Measurements from ENCODE around the gene ASB3. TPM values are rescaled to one million over a fixed set of nuclear protein-coding genes. Genes with fewer than 3 reads are reported as not detected.
"Not testable (repeated sequence)": the region's sequence is repeated elsewhere in the genome, so short reads cannot be mapped to it uniquely, and the experiment has no call there.

The ASB3 gene
- total RNA-seq, 2 donors from 2014 or later, result 9.6 to 10.8 TPM

DNA sequence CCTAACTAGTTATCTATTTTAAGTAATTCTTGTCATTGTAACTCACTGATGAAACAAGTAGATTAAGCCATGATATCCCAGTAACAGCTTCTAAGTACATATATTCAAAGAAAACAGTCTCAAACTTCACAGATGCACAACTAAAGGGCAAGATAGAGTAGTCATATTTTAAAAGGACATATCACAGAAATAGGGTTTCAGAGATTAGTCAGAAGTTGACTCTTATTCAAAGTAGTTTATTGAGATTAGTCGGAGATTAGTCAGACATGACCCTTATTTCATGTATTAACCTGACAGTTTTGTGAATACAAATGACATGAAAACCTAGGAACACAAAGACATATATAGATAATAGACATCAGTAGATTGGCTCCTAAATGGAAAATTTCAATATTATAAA, 35.0 kb downstream of the ASB3 start:
- intact Hi-C loops (cut with DNase I), result no loop called here
- ATAC-seq (no peak), DNase-seq (no peak)

DNA sequence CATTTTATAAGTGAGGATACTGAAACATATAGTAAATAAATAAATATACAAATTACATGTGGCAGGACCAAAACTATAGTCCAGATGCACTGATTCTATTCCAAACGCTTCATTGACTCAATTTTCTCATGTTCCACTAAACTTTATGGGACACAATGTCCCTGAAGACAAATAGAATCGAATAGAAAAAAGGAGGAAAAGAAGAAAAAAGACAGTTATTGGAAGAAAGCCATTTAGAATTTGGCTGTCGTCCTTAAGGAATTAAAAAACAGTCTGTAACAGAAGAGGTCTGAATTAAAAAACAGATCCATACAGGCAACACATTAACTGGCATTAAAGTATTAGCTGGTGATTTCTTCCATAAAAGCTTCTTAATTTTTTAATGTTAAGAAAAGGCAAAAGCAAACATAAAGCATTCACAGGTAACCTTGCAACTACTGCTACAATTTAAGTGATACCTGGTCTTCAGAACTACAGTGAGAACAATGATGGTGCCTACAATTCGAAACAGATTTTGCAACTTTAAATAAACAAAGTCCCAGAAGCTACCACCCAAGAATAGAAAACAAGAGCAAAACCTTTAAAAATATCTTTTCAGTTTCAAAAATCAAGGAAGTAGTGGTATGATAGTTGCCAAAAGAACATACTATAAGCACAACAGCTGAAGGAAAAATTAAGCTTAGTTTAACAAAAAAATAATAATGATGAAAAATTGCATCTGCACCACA, 36.5 kb downstream of the ASB3 start:
- ATAC-seq (no peak), DNase-seq (no peak)
- intact Hi-C loops (cut with DNase I), result no loop called here

DNA sequence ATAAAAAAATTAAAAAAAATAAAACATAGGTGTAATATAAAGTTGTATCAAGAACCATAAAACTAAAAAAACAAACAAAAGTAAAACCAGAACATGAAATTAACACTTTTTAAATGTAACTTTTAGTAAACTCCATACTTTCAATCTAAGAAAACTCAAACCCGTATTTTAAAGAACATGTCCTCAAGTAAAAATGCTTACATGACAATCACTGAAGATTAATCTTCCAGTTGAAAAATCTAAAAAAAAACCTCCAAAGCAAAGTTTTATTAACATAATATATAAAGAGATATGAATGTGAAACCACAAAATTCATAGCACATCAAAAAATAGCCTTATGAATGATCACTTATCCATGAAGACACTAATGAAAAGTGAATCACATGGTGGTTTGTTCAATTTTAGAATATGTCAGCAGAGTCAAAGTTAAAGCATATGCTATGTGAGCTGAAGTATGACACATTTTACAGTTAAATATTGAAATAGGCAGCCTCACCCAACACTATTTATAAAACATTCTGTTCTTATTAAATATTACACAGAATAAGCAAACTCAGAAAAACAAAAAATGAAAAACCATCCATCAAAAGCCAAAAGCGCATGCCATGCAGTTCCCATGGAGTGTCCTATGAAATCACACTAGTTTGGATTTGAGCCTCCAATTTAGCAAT, 42.2 kb downstream of the ASB3 start:
- intact Hi-C loops (cut with DNase I), result no loop called here
- ATAC-seq (no peak), DNase-seq (no peak)

DNA sequence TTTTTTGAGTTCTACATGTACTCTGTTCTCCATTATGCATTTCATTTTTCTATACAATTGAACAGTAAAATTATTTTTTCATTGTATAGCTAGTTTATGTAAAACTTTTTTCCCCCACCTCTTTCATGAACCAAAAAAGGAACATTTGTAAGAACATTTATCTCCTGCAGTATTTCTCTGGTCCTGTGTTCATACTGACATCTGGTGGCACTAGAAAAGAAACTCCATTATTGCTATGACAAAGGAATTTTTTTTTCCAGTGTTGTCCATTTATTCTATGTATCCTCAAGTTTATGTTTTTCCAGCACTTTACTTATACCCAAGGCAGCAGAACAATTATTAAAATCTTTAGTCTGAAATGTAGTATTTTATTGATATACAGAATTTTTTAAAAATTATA, 46.6 kb downstream of the ASB3 start:
- DNase-seq (no peak), ATAC-seq (no peak)

DNA sequence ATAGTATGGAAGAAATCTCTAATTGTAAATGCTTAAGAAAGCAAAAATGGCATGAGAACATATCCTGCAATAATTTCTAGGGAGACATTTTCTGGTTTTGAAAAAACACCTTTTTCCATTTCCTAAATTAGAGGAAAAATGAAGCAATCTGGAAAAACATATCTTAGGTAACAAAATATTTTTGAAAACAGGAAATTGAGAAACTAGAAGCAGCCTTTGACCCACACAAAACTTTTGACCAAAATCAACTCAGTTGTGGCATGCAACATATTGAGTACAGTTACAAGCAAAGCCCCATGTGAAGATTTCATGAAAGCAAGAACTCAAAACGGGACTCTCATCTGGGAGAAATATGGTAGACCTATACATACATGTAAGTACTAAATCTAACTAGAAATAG, 47.7 kb downstream of the ASB3 start:
- DNase-seq, result no peak
- intact Hi-C loops (cut with DNase I), result no loop called here
- no peak for ATAC-seq

More for the DNA sequence above, 46.6 kb downstream of the ASB3 start:
- intact Hi-C loops (cut with DNase I), result no loop called here

DNA sequence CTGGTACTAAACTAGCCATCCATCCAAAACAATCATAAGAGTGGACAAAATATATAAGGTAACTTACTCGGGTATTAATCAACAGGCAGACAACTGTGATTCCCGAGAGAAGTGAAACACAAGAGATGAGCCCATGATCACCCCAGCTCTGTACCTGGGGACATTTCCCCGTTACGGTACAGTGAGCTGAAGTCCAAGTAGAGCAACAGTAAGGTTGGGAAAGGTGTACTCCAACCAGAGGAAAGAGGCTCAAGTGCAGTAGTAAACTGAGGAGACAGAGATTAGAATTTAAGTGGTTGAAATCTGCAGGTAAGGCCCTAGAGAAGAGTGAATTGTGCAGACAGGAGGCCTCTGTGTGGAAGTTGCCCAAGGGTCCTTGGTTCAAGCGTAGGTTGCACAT, 49.7 kb downstream of the ASB3 start:
- ATAC-seq (no peak), DNase-seq (no peak)
- intact Hi-C loops (cut with DNase I), result no loop called here

DNA sequence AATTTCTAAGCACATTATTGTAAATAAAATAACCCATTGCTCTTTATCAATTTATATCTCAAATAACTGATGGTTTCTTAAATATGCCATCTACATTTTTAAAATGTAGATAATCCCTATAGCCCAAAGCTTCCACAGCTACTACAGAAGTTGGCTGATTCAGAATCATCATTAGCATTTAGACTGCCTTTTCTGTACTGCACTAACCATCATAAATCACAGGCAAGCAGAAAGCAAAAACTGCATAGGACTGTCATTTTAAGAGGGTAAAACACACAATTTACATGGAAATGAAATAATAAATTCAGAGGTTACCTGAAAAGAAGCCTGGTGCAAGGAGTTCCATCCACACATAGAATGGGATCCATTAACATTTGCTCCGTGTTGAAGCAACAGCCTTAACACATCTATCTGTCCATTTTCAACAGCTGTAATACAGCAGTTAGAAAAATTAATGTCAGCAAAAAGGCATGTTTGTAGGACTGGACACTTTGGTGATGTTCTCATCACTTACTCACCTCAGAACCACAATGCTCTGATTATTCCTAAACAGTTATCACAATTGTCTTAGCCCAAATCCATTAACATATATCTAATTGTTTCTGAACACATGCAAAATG, 57.5 kb downstream of the ASB3 start:
- no peak for DNase-seq
- intact Hi-C loops (cut with DNase I), result no loop called here
- ATAC-seq, result no peak

DNA sequence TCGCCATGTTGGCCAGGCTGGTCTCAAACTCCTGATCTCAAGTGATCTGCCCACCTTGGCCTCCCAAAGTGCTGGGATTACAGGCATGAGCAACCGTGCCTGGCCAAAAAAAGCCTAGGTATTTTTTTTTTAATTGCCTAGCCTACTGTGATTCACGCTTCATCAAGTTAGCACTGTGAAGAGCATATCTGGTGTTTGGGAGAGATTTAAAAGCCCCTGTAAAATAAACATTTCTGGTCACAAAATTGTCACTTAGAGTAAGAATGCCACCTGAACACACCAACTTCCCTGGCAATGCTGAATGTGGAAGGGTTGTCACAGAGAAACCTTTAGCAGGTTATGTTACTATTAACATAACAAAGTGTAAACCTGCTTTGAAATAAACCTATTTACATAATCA, 58.8 kb downstream of the ASB3 start:
- no peak for ATAC-seq
- no peak for DNase-seq
- intact Hi-C loops (cut with DNase I), result no loop called here

DNA sequence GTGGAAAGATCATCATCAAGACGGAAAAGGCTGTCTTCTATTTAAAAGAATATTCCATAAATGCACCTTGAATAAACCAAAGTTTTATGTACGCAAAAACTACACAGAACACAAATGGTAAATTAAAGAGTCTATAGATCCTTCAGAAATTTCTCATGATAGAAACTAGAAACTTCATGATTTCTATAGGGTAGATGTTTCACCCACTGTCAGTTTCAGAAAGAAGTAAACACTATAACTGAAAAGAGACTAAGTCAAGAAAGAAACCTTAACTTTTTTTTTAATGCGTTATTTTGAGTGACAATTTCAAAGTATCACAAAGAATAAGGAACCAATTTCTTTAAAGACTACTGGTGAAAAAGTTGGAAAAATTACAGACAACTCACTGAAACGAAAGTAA, 61.1 kb downstream of the ASB3 start:
- intact Hi-C loops (cut with DNase I), result no loop called here
- DNase-seq (no peak), ATAC-seq (no peak)

DNA sequence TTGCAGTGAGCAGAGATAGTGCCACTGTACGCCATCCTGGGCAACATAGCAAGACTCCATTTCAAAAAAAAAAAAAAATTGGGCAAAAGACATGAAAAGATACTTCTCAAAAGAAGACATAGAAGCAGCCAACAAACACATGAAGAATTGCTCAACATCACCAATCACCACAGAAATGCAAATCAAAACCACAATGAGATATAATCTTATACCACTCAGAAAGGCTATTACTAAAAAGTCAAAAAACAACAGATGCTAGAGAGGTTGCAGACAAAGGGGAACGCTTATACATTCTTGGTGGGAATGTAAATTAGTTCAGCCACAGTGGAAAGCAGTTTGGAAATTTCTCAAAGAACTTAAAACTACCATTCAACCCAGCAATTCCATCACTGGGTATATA, 62.2 kb downstream of the ASB3 start:
- DNase-seq (no peak), ATAC-seq (no peak)
- intact Hi-C loops (cut with DNase I), result no loop called here

DNA sequence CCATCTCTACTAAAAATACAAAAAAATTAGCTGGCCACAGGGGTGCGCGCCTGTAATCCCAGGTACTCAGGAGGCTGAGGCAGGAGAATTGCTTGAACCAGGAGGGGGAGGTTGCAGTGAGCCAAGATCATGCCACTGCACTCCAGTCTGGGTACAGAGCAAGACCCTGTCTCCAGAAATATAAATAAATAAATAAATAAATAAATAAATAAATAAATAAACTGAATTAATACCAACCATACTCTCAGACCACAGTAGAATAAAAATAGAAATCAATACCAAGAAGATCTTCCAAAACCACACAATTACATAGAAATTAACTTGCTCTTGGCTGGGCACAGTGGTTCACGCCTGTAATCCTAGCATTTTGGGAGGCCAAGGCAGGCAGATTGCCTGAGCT, 65.8 kb downstream of the ASB3 start:
- ATAC-seq; DNase-seq; intact Hi-C loops (cut with DNase I): not testable (repeated sequence)

DNA sequence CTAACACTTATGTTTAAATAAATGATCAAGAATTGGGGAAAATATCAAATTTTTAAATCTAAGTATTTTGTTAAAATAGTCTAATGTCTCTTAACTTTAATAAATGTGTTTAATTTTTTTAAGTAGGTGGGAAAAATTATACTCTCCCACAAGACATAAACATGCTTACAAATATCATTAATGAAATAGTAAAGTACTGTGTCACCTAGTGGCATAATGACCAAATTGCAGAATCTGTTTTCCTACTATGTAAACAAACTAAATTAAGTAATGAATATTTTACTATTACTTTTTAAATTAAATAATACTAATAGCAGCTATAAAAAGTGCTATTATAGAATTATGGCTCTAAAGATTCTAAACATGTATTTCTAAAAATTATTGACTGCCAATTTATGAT, 71.2 kb downstream of the ASB3 start:
- ATAC-seq, result no peak
- no peak for DNase-seq
- intact Hi-C loops (cut with DNase I), result loop anchor here in 1 of 2 donors (10.0 kb wide), 1 partner anchor 901 kb away; no protein-coding TSS in a partner anchor

DNA sequence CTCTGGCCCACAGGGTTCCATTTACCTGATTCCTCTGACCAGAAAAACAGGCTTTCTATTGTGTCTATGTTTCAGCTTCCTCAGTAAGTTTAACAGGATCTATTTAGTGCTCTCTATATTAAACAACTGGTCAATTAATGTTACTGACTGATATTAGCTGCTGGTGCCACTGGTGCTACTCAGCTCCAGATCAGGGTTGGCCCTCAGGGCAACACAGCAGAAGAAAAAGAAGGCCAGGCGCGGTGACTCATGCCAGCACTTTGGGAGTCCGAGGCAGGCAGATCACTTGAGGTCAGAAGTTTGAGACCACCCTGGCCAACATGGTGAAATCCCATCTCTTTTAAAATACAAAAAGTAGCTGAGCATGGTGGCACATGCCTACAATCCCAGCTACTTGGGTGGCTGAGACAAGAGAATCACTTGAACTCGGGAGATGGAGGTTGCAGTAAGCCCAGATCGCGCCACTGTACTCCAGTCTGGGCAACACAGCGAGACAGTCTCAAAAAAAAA, 75.4 kb downstream of the ASB3 start:
- ATAC-seq (no peak), DNase-seq (no peak)
- intact Hi-C loops (cut with DNase I), result loop anchor here in 1 of 2 donors (2.0 to 10.0 kb wide), 2 partner anchors 605 to 897 kb away; no protein-coding TSS in a partner anchor

DNA sequence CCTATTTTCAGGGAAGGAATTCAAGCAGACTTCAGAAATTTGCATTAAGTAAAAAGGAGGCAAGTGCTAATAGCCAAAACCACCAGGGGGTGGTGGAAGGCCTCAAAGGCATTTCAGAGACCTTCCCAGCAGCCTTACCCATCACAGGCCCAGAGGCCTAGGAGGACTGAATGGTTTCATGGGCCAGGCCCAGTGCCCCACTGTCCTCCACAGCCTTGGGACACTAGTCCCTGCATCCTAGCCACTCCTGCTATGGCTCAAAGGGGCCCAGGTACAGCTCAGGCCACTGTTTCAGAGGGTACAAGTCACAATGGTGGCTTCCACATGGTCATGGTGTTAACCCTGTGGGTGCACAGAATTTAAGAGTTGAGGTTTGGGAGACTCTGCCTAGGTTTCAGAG, 77.8 kb downstream of the ASB3 start:
- no peak for ATAC-seq
- no peak for DNase-seq
- intact Hi-C loops (cut with DNase I), result no loop called here

DNA sequence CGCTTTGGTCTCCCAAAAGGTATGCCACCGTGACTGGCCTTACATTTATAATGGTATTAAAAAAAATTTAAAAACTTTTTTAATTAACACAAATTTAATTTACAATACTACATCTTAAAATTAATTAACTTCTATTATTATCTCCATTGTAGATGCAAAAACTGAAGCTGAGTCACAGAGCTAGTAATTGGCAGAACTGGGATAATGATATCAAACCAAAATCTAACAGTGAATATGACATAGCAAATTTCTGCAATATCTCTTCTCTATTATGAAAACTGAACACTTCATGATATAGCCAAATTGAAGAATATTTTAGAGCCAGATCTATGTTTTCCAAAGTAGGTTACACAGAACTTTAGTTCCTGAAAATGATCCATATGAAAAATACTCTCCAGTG, 85.5 kb downstream of the ASB3 start:
- intact Hi-C loops (cut with DNase I), result no loop called here
- ATAC-seq (no peak), DNase-seq (no peak)

DNA sequence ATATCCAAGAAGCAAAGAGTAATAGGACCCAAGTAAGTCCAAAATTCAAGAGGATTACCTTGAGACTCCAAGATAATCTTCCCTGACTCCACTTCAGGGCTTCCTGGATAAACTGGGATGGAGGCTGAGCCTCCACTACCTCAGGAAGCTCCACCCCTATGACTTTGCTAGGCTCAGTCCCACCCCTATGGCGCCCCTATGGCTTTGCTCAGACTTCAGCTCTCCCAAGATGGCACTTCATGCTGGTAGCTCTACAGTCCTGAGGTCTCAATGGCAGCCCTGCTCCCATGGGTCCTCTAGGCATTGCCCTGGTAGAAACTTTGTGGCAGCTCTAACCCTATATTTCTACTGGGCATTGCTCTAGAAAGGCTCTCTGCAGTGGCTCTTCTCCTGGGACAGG, 89.1 kb downstream of the ASB3 start:
- intact Hi-C loops (cut with DNase I), result no loop called here
- ATAC-seq, result no peak
- no peak for DNase-seq

DNA sequence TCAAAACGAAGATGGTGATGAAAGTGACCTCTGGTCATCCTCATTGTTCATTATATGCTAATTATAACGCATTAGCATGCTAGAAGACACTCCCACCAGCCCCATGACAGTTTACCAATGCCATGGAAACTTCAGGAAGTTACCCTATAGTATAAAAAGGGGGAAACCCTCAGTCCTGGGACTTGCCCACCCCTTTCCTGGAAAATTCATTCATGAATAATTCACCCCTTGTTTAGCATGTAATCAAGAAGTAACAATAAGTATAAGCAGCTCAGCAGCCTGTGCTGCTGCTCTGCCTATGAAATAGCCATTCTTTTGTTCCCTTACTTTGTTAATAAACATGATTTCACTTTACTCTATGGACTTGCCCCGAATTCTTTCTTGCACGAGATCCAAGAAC, 89.7 kb downstream of the ASB3 start:
- no peak for ATAC-seq
- DNase-seq, result no peak
- intact Hi-C loops (cut with DNase I), result no loop called here

DNA sequence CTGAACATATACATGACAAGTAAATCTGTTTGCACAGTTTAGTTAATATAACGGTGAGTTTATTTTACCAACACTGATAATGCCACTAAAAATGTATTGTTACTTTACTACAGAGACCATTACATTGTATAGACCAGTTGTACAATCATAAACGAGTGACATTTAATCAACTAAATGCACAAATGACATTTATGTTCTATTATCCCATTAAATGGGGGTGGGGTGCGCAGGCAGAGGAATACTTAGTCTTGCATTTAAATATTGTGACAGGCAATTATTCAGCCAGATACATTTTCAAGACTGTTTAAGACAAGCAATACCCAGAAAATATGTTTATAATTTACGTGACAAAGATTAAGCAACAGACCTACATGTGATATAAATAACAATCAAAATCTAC, 91.2 kb downstream of the ASB3 start:
- intact Hi-C loops (cut with DNase I), result no loop called here
- ATAC-seq (no peak), DNase-seq (no peak)

DNA sequence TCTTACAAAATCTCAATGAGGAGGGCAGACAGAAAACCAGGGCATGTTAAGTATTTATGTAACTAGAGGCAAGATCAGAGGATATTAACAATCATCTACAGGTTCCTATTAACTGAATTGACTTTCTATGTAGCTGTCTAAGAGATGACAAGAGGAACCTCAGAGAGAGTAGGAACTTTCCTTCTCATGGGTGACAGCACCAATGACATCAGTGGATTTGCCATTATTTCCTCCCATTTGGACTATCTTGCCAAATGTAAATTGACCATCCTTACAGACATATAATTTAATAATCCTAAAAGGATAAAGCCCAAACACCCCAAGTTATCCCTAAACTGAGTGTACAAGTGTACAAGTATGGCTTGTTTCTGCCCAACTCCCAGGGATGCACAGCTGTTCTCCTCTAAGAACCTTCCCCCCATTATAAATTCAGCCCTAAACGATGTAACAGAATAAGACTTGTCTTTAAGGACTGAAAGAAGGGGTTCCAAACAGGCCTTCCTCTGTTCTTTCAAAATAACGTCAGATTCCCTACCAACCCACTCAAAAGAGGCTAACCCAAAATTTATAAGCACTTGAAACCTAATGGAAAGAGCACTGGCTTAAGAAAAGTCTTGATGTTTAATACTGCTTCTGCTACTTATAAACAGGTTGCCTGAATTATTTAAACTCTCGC, 92.5 kb downstream of the ASB3 start:
- ATAC-seq, result no peak
- intact Hi-C loops (cut with DNase I), result no loop called here

DNA sequence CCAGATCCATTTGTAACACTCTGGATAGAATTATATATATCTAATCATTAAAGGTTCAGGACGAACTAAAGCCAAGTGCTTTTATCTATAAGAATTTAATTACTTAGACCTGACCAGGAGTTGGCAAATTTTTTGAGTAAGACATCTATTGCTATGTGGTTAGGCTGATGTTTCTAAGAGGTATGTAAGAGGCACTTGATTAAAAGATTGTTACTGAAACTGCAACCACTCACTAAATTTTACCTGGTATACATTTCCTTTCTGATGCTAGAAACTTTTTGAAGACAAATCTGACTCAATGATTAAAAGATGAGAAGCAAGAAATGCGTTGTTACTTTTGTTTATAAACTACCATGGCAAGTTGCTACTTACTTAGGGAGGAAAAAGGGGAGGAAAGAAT, 95.9 kb downstream of the ASB3 start:
- DNase-seq (no peak), ATAC-seq (no peak)
- intact Hi-C loops (cut with DNase I), result no loop called here

More for the DNA sequence above, 92.5 kb downstream of the ASB3 start:
- no peak for DNase-seq

Measured in left cardiac atrium (tissue), 4 donors.